ENCODE measurements around the gene USO1. TPM values are rescaled to one million over a fixed set of nuclear protein-coding genes. Genes with fewer than 3 reads are reported as not detected.
A peak's percentile ranks its signal among the peaks of the same experiment; 100 is the strongest.
"Not testable (repeated sequence)": the region's sequence is repeated elsewhere in the genome, so short reads cannot be mapped to it uniquely, and the experiment has no call there.

USO1 gene, protein sequence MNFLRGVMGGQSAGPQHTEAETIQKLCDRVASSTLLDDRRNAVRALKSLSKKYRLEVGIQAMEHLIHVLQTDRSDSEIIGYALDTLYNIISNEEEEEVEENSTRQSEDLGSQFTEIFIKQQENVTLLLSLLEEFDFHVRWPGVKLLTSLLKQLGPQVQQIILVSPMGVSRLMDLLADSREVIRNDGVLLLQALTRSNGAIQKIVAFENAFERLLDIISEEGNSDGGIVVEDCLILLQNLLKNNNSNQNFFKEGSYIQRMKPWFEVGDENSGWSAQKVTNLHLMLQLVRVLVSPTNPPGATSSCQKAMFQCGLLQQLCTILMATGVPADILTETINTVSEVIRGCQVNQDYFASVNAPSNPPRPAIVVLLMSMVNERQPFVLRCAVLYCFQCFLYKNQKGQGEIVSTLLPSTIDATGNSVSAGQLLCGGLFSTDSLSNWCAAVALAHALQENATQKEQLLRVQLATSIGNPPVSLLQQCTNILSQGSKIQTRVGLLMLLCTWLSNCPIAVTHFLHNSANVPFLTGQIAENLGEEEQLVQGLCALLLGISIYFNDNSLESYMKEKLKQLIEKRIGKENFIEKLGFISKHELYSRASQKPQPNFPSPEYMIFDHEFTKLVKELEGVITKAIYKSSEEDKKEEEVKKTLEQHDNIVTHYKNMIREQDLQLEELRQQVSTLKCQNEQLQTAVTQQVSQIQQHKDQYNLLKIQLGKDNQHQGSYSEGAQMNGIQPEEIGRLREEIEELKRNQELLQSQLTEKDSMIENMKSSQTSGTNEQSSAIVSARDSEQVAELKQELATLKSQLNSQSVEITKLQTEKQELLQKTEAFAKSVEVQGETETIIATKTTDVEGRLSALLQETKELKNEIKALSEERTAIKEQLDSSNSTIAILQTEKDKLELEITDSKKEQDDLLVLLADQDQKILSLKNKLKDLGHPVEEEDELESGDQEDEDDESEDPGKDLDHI
- total RNA-seq (2014; rRNA removed; shearing (Covaris generic)): 37.3 and 38.1 TPM in 2 replicates

DNA sequence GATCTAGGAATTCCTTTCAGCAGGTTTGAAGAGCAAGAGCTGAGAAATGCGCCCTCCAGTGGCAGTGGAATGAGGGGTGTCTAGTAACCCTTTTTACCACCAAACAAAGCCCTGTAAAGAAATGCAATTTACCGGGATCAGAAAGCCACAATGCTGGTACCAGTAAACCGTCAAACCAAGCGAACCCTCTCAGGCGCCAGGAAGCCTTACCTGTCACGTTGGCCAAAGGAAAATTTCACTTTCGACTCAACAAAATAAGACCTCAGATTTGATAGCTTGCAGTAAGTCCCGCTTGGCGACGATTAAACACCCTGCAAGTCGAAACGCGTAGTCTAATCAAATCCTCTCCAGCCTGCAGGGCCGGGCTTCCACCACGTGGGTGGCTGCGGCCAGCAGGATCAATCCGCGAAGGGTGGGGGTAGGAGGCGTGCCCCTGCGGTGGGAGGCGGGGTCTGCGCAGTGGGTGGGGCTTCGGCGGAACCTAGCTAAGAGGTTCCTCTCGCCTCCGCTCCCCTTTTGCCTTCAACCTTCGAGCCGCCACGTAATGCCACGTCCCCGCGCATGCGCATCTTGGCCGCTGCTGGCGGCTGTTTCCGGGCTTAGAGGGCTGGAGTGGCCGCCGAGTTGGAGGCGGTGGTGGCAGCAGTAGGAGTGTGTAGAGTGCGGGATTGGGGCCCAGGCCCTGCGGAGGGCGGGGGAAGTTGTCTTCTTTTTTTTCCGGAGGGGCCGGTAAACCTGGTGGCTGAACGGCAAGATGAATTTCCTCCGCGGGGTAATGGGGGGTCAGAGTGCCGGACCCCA, at the start of gene USO1:
Gene USO1 (plus strand): TSS at position 512 of the 801 bp plus-strand sequence. CDS start 243 bp downstream, at position 755.
- DNase-seq (ENCODE audit: low read depth): peak; percentile 95

DNA sequence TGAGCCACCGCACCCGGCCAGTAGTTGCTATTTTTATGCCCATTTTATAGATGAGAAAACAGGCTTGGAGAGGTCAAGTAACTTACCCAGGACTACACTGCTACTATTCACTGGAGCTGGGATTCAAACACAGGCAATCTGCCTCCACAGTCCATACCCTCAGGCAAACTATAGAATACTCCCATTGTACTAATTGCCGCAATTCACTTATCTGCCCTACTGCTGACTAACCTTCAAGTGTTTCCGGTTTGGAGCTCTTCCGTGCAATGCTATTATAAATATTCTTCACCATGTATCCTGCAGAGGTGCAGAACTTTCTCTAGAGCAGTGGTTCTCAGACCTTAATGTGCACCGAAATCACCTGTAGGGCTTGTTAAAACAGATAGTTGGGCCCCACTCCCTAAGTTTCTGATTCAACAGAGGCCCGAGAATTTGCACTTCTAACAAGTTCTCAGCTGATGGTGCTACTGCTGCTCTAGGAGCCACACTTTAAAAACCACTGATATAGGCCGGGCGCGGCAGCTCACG, 49.3 kb upstream of the USO1 start:
- DNase-seq (ENCODE audit: low read depth): peak; percentile 20

DNA sequence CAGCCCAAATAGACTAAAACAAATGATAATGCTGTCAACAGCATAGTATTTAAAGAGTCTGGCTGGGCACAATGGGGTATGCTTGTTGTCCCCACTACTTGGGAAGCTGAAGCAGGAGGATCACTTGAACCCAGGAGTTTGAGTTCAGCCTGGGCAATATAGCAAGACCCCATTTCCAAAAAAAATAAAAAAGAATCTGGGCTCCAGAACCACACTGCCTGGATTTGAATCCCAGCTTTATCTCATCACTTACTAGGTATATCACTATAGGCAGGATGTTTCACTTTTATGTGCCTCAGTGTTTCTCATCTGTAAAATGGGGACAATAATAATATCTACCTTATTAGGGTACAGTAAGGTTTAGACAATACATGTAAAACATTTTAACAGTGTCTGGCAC, 45.9 kb upstream of the USO1 start:
- DNase-seq (ENCODE audit: low read depth): no peak

DNA sequence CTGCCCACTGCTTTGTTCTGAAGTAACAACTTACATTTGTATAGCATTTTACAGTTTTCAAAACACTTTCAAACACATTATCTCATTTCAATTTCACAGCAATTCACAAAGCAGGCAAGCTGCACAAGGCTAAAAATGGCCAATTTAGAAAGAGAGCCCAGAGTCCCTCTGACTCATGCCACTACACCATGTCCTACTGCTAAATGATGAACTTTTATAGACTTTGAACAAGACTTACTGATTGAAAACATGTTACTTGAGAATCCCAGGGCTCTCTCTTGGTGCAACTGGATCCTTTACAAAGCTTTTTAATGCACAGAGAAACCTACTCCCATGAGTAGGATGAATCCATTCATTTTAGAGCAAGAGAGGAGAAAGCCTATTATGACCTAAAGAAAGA, 45.4 kb upstream of the USO1 start:
- no peak for DNase-seq (ENCODE audit: low read depth)

DNA sequence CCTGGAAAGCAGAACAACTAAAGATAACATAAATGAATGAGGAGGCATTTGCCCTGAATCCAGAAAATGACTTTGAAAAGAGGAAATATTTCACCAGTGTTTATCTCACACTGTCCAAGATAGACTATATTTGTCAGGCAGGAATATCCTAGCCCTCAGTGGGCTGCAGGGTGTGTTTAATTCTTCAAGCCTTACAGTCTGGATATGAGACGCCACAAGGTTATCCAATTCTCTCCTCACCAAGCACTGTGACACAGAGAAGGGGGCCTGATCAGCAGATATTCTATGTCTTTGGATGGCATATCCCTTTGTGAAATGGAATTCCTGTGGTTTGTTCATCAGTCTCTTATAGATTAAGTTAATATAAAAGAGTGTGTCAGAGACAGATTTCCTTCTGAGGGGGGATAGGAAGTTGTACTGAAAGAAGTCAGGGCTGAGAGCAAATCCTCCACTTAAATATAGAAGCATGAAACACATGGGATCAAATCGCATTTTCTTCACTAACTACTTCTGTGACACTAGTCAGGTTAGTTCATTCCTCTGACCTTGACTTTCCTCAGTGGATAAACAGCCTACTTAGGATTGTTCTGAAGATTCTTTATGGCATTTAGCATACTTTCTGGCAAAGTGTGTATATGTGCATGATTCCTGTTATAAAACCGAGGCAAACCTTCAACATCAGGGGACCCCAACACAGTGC, 44.4 kb upstream of the USO1 start:
- DNase-seq (ENCODE audit: low read depth): no peak

DNA sequence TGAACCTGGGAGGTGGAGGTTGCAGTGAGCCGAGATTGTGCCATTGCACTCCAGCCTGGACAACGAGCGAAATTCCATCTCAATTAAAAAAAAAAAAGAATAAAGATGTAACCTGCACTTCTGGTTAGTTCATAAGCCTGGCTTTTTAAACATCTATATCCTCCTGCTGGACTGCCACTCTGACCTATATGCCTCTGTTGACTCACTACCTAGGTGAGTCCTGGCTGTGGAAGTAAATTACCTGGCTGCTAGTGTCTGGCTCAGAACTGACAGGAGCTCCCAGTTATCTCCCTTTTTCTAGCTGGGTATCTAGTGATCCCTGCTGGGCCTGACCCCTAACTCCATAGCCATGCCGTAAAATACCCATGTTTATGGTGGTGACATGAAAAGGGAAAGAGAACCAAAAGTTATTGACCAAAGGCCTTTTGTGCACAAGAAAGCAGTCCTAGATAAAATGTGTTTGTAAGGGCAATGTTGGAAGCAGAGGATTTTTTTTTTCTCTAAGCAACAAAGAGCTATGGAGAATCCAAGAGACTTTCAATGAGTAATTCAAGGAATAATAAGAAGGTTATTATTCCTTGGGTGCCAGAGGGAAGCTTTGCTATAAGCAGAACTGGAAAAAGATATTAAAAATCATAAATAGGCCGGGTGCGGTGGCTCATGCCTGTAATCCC, 40.8 kb upstream of the USO1 start:
- no peak for DNase-seq (ENCODE audit: low read depth)

DNA sequence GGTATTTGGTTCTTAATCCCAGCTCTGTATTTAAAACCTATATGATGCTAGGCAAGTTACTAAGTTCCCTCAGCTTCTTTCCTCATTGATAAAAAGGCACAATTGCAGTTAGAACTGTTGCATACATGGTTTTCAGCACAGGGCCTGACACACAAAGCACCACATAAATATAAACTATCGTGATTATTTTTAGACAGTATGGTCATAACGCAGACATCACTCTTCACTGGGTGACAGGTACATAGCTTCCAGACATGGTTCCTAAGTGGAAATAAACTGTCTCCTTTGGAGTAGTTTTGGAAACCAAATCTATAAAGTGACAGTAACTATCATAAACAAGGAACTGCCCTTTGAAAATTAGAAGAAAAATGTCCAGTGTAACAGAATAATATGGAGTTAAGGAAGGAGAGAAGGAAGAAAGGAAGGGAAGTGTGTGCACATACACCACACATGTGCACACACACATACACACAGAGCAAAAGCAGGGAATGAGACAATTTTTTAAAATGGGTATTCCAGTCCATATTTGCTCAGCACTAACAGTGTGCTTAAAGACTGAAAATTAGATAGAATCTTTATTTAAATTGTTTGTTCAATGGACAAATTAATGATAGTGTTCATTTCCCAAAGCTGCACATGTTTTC, 38.7 kb upstream of the USO1 start:
- DNase-seq (ENCODE audit: low read depth): no peak

DNA sequence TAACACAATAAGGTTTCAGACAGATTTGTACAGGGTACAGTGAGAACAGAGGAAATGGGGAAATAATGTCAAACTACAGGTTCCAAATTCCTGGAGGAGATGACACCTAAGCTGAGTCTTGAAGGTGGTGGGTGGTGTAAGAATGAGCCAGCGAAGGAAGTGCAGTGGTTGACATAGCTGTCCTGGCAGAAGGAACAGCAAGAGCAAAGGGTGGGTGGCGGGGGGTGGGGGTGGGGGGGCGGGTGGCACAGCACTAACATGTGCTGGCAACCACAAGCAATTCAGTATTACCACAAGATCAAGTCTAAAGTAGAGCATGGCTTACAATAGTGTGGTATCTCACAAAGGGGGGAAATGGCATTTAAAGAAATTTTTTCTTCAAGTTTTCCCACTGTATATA, 38.0 kb upstream of the USO1 start:
- no peak for DNase-seq (ENCODE audit: low read depth)

DNA sequence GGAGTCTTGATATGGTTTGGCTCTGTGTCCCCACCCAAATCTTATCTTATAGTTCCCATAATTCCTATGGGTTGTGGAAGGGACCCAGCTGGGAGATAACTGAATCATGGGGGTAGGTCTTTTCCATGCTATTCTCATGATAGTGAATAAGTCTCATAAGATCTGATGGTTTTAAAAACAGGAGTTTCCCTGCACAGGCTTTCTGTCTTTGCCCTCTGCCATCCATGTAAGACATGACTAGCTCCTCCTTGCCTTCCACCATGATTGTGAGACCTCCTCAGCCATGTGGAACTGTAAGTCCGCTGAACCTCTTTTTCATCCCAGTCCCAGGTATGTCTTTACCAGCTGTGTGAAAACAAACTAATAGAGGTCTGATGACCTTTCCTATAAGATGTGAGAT, 37.3 kb upstream of the USO1 start:
- DNase-seq (ENCODE audit: low read depth): not testable (repeated sequence)

DNA sequence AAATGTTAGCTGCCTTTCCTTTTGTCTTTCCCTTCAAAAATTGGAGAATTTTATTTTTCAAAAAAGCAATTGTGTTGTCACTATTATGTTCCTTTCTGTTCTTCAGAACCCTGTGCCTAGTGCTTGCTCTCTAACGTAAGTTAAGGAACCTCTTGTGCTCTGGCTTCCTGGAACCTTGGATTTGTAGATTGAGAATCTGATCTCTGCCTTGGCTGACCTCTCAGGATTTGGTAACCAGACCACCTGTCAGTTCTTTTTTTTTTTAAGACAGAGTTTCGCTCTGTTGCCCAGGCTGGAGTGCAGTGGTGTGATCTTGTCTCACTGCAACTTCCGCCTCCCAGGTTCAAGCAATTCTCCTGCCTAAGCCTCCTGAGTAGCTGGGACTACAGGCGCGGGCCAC, 32.3 kb upstream of the USO1 start:
- not testable (repeated sequence) for DNase-seq (ENCODE audit: low read depth)

DNA sequence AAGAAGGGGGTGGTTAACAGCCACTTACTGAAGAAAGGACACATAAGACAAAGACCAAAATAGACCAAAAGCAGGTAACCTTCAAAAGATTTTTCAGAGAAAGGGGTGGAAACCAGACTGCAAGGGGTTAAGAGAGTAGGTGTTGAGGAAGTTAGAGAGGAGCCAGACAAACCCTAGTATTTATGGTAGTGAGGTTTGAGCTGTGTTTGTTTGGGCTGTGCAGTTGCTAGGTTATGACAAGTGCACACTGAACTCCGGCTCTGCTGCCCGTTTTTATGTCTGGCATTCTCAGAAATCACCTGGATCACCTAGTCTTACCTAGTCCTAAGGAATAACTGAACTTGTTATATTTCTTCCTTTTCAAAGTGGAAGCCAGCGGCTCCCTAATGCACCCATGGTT, 28.3 kb upstream of the USO1 start:
- DNase-seq (ENCODE audit: low read depth): no peak

DNA sequence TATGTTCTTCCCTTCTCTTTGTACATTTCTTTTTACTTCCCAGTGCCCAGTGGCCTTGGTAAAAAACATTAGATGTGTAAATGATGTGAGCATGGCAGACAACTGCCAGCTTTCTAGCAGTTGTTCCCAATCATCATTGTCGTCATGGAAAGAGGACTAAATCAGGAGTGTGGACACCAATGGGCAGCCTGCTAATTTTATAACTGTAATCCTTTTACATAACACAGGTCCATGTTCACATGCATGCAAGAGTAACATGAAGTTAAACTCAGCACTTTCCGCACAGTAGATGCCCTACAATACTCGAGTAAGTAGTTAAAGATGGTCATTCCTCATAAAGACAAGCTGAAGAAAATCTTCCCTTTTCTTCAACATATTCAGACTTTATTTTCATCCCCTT, 27.8 kb upstream of the USO1 start:
- no peak for DNase-seq (ENCODE audit: low read depth)

DNA sequence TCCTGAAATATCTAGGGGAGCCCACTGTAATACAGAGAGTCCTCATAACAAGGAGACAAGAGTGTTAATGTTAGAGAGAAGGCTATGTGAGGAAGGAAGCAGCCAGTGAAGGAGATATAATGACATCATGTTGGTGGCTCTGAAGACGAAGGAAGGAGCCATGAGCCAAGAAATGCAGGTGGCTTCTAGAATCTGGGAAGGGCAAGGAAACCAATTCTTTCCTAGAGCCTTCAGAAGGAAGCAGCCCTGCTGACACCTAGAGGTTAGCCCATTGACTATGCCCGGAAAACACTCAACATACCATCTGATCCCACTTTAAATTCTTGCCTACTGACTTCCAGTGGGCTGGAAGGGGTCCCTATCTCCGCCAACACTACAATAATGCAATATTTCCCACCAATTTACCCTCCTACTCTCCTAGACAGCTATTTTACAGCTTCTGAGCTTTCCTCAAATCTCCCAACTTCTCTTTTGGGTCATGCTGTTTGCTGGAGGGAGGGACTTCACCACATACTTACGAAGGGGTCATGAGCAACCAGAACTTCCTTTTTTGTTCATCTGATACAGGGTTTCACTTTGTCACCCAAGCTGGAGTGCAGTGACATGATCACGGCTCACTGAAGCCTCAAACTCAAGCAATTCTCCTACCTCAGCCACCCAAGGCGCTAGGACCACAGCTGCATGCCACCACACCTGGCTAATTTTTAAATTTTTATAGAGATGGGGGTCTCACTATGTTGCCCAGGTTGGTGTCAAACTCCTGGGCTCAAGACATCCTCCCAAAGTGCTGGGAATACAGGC, 26.0 kb upstream of the USO1 start:
- no peak for DNase-seq (ENCODE audit: low read depth)

DNA sequence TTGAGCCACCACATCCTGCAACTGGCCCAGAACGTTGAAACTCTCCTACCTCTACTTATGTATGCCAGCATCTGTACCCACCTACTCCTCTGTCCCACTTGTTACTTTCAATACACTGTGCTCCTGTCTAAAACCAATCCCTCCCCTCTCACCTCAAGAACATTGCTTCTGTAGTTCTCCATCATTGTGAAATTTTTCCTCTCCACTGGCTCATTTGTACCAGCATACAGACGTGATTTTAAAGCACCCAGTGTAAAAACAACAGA, 25.5 kb upstream of the USO1 start:
- DNase-seq (ENCODE audit: low read depth): no peak

DNA sequence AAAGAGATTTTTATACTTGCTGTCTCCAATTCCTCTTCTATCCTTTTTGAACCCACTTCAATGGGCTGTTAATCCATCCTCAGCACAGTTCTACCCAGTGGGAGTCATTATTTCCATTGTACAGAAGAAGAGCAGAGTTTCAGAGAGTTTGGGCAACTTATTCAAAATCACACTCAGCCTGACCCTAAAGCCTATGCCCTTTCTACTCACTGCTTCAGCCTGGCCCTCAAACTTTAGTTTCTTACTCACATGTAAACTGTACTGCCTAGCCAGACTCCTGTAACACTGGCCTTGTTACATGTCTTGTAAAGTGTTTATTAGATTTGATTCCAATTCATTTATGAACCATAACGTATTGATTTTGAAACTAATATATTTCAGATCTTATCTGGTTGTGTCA, 25.1 kb upstream of the USO1 start:
- DNase-seq (ENCODE audit: low read depth): no peak

DNA sequence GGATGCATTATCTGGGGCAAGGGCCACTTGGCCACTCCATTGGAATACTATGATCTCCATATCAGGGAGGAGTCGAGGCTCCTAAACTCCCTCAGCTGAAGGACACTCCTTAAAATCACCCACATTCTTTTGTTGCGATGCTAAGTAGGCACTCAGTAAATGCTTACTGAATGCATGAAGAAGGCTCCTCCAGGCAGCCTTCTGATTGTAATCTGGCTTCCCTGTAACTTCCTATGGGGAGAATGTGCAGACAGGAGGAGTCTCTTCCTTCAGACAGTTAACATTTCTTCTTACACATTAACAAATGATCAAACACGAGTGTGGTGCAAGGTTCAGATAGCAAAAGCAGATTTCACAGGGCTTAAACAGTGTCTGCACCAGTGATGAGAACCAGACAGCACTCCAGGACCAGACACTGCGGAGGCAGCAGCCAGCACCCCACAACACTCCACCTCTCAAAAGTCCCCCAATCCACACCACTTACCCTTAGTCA, 21.4 kb upstream of the USO1 start:
- no peak for DNase-seq (ENCODE audit: low read depth)

DNA sequence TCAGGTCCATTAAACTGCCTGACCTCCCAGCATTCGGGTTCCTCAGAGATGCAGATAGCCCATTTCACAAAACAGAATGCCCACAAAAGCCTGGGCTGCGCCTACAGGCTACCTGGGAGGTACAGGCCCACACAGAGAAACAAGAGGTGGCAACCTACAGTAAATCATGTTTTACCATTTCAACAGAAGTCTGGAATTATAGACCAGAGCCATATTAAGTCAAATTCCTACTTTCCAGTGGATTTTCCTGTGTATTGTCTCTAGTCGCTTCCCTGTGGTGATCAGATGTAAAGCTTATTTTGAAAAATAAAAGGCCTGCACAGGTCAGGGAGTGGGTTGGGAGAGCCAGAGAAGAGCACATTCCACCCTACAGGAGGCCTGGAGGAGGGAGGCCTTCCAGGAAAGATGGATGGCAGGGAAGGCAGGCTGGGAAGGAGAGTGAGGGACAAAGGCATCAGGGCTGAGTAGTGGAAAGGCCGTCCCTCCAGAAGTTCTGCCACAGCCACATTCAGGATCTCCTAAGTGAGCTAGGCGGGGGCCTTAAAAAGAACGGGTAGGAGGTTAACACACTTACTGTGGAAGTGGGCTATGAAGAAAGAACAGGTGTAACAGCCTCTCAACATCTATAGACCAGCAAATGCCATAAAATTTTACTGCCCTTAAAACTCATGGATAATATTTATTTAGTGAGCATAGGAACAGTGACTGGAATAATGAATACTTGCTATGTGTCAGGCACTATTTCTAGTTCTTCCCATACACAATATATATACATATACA, 19.0 kb upstream of the USO1 start:
- no peak for DNase-seq (ENCODE audit: low read depth)

DNA sequence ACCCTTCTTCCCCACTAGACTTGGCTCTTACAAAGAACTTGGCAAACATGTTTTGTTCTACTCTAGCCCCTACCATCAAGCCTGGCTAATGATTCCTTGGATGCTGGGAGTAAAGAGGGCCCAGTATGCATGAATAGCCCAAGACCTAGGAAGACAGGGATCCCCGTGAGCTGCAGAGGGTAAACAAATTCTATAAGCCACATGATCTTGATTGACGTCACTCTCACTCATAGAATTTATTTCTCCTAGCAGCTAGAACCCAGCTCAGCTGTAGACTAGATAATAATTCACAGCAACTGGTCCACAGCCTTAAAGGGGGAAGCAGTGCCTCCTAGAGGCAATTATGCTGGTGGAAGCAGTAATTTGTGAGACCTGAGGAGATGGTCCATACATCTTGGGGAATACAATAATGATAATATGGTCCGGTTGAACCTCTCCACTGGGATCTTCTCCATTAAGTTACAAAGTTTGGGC, 16.1 kb upstream of the USO1 start:
- no peak for DNase-seq (ENCODE audit: low read depth)

All from Daoy (cell line).